OCI-LY1 (cell line): ENCODE results near the gene DDX4.

ENCODE experiments used
- H2AFZ ChIP-seq: fragments of 200-600 bp; sonication (generic), shearing (Covaris generic); 2 replicates; pipeline ENCODE4 v1.6.0; 2014; ENCODE audit warnings: antibody characterized with exemption, mild to moderate bottlenecking, low read length
- H3F3A ChIP-seq: fragments of 200-600 bp; sonication (generic), shearing (Covaris generic); 2 replicates; pipeline ENCODE4 v1.6.0; 2014; ENCODE audit warnings: mild to moderate bottlenecking, antibody characterized with exemption, low read length, moderate library complexity; ENCODE audit not compliant: insufficient read depth
- H3K27ac ChIP-seq: fragments of 200-600 bp; sonication (generic); 2 replicates; pipeline ENCODE4 v1.5.1; 2014; ENCODE audit warnings: low read length, mixed run types, mild to moderate bottlenecking, low read depth; ENCODE audit not compliant: poor library complexity, severe bottlenecking
- H3K27me3 ChIP-seq: fragments of 200-600 bp; sonication (generic); 2 replicates; pipeline ENCODE4 v1.6.0; 2014; ENCODE audit warnings: antibody characterized with exemption, mild to moderate bottlenecking, low read length, moderate library complexity; ENCODE audit not compliant: insufficient read depth
- H3K36me3 ChIP-seq: fragments of 200-600 bp; sonication (generic); 2 replicates; pipeline ENCODE4 v1.6.1; 2014; ENCODE audit warnings: mild to moderate bottlenecking, antibody characterized with exemption, low read length, moderate library complexity, mixed read lengths; ENCODE audit not compliant: insufficient read depth
- H3K4me1 ChIP-seq: fragments of 200-600 bp; sonication (generic); 2 replicates; pipeline ENCODE4 v1.5.1; 2014; ENCODE audit warnings: mild to moderate bottlenecking, low read length, moderate library complexity; ENCODE audit not compliant: insufficient read depth, severe bottlenecking
- H3K4me2 ChIP-seq: fragments of 200-600 bp; sonication (generic), shearing (Covaris generic); 2 replicates; pipeline ENCODE4 v1.6.1; 2014; ENCODE audit warnings: low read length
- H3K4me3 ChIP-seq: fragments of 200-600 bp; sonication (generic); 2 replicates; pipeline ENCODE4 v1.5.1; 2014; ENCODE audit warnings: low read length, low read depth, mild to moderate bottlenecking, mixed read lengths; ENCODE audit not compliant: poor library complexity, severe bottlenecking
- H3K79me2 ChIP-seq: fragments of 200-600 bp; shearing (Covaris generic); 2 replicates; pipeline ENCODE4 v1.6.1; 2016; ENCODE audit warnings: mixed run types, low read length, mixed read lengths; ENCODE audit not compliant: insufficient read depth
- H3K9ac ChIP-seq: fragments of 200-600 bp; sonication (generic), shearing (Covaris generic); 2 replicates; pipeline ENCODE4 v1.6.1; 2014; ENCODE audit warnings: mild to moderate bottlenecking, low read length, mixed read lengths
- H3K9me2 ChIP-seq: fragments of 200-600 bp; sonication (generic), shearing (Covaris generic); 2 replicates; pipeline ENCODE4 v1.6.1; 2014; ENCODE audit warnings: low read depth, mild to moderate bottlenecking, low read length, mixed read lengths
- H3K9me3 ChIP-seq: fragments of 200-600 bp; shearing (Covaris generic); 2 replicates; pipeline ENCODE4 v1.6.1; 2014; ENCODE audit warnings: low read length, mixed read lengths
- H4K20me1 ChIP-seq: fragments of 200-600 bp; sonication (generic), shearing (Covaris generic); 2 replicates; pipeline ENCODE4 v1.6.0; 2016; ENCODE audit warnings: mild to moderate bottlenecking, low read length; ENCODE audit not compliant: insufficient read depth
- CTCF ChIP-seq: fragments of 200-600 bp; sonication (generic), shearing (Covaris generic); IDR thresholded peaks from 2 replicates; pipeline ENCODE4 v1.5.1; 2017; ENCODE audit warnings: mild to moderate bottlenecking, antibody characterized with exemption, low read length, moderate library complexity, mixed read lengths
- EZH2 ChIP-seq: fragments of 200-600 bp; sonication (generic), shearing (Covaris generic); IDR thresholded peaks from 2 replicates; pipeline ENCODE4 v1.8.0; 2017; ENCODE audit warnings: borderline replicate concordance, mixed run types, mild to moderate bottlenecking, antibody characterized with exemption, low read length, moderate library complexity, mixed read lengths

Gene DDX4

GRCh38 chr5:55700745-55701144 is 37.1 kb upstream of the DDX4 start:
- TF ChIP-seq CTCF = no peak
- TF ChIP-seq EZH2 = no peak
- Histone ChIP-seq H3K9me2 (no peaks in the 10 kb centered on the region), H3F3A (no peaks in the 10 kb centered on the region)

GRCh38 chr5:55701462-55702103 is 36.3 kb upstream of the DDX4 start:
- no peaks in the 10 kb centered on the region for H3K9me2 ChIP-seq
- no peak overlapping the region for H3K4me2 ChIP-seq
- no peaks in the 10 kb centered on the region for H3K27me3 ChIP-seq
- H3K27ac ChIP-seq = no peak overlapping the region
- TF ChIP-seq EZH2 (no peak), CTCF (no peak)
- peaks cover 11% of the 10 kb centered on the region for H3K4me1 ChIP-seq
- no peaks in the 10 kb centered on the region for H3F3A ChIP-seq
- peaks cover 18% of the 10 kb centered on the region for H3K36me3 ChIP-seq
- no peaks in the 10 kb centered on the region for H3K79me2 ChIP-seq
- no peak overlapping the region for H2AFZ ChIP-seq
- no peaks in the 10 kb centered on the region for H4K20me1 ChIP-seq
- H3K4me3 ChIP-seq = no peak overlapping the region
- no peaks in the 10 kb centered on the region for H3K9me3 ChIP-seq
- H3K9ac ChIP-seq = no peak overlapping the region

More at GRCh38 chr5:55700745-55701144, 37.1 kb upstream of the DDX4 start:
- peaks cover 11% of the 10 kb centered on the region for H3K4me1 ChIP-seq
- H2AFZ ChIP-seq = no peak overlapping the region
- H4K20me1 ChIP-seq = no peaks in the 10 kb centered on the region
- no peak overlapping the region for H3K9ac ChIP-seq
- peaks cover 18% of the 10 kb centered on the region for H3K36me3 ChIP-seq
- no peaks in the 10 kb centered on the region for H3K9me3 ChIP-seq
- no peaks in the 10 kb centered on the region for H3K79me2 ChIP-seq
- H3K27ac ChIP-seq = no peak overlapping the region
- no peak overlapping the region for H3K4me2 ChIP-seq
- no peak overlapping the region for H3K4me3 ChIP-seq
- no peaks in the 10 kb centered on the region for H3K27me3 ChIP-seq

GRCh38 chr5:55702598-55703345 is 35.1 kb upstream of the DDX4 start:
- no peak overlapping the region for H3K4me2 ChIP-seq

More at GRCh38 chr5:55702598-55703345, 35.1 kb upstream of the DDX4 start:
- Histone ChIP-seq H3F3A (no peaks in the 10 kb centered on the region), H2AFZ (no peak overlapping the region), H4K20me1 (no peaks in the 10 kb centered on the region), H3K9ac (no peak overlapping the region), H3K9me2 (no peaks in the 10 kb centered on the region), H3K79me2 (no peaks in the 10 kb centered on the region), H3K36me3 (peaks cover 9% of the 10 kb centered on the region; the same call in 1 of the 2 replicates), H3K4me1 (peaks cover 11% of the 10 kb centered on the region), H3K27me3 (no peaks in the 10 kb centered on the region), H3K27ac (no peak overlapping the region), H3K9me3 (no peaks in the 10 kb centered on the region), H3K4me3 (no peak overlapping the region)
- TF ChIP-seq EZH2 = no peak
- TF ChIP-seq CTCF = no peak
